Measurements from ENCODE around the gene SLC2A9.

SLC2A9 gene

GRCh38 chr4:10020106-10020505, 1.2 kb downstream of the SLC2A9 start:
- DNase-seq (ENCODE audit: low spot score), result no peak

GRCh38 chr4:10019521-10020051, 1.7 kb downstream of the SLC2A9 start:
- no peak for DNase-seq (ENCODE audit: low spot score)

GRCh38 chr4:10018818-10019461, 2.4 kb downstream of the SLC2A9 start:
- DNase-seq (ENCODE audit: low spot score), result peak; percentile 95

- no peak for DNase-seq (ENCODE audit: low spot score)
Measured at GRCh38 chr4:10017037-10017893, 4.0 kb downstream of the SLC2A9 start.

- DNase-seq (ENCODE audit: low spot score), result no peak
Measured at GRCh38 chr4:10016169-10016568, 5.1 kb downstream of the SLC2A9 start.

GRCh38 chr4:10015140-10015753, 6.0 kb downstream of the SLC2A9 start:
- no peak for DNase-seq (ENCODE audit: low spot score)

GRCh38 chr4:10013722-10014121, 7.6 kb downstream of the SLC2A9 start:
- no peak for DNase-seq (ENCODE audit: low spot score)

GRCh38 chr4:10011885-10012284, 9.4 kb downstream of the SLC2A9 start:
- DNase-seq (ENCODE audit: low spot score), result no peak

GRCh38 chr4:10011277-10011676, 10.0 kb downstream of the SLC2A9 start:
- DNase-seq (ENCODE audit: low spot score), result no peak

GRCh38 chr4:10009861-10010500, 11.3 kb downstream of the SLC2A9 start:
- DNase-seq (ENCODE audit: low spot score), result no peak

GRCh38 chr4:10008609-10009005, 12.7 kb downstream of the SLC2A9 start:
- no peak for DNase-seq (ENCODE audit: low spot score)

GRCh38 chr4:10007793-10008608, 13.3 kb downstream of the SLC2A9 start:
- DNase-seq (ENCODE audit: low spot score), result no peak

- DNase-seq (ENCODE audit: low spot score), result no peak
Measured at GRCh38 chr4:10007436-10007740, 13.9 kb downstream of the SLC2A9 start.

GRCh38 chr4:10006601-10007435, 14.5 kb downstream of the SLC2A9 start:
- no peak for DNase-seq (ENCODE audit: low spot score)

- DNase-seq (ENCODE audit: low spot score), result no peak
Measured at GRCh38 chr4:10006231-10006600, 15.1 kb downstream of the SLC2A9 start.

- no peak for DNase-seq (ENCODE audit: low spot score)
Measured at GRCh38 chr4:10005632-10006031, 15.7 kb downstream of the SLC2A9 start.

- DNase-seq (ENCODE audit: low spot score), result no peak
Measured at GRCh38 chr4:10003666-10004065, 17.6 kb downstream of the SLC2A9 start.

- no peak for DNase-seq (ENCODE audit: low spot score)
Measured at GRCh38 chr4:10002278-10002677, 19.0 kb downstream of the SLC2A9 start.

- no peak for DNase-seq (ENCODE audit: low spot score)
Measured at GRCh38 chr4:10001757-10002156, 19.5 kb downstream of the SLC2A9 start.

- no peak for DNase-seq (ENCODE audit: low spot score)
Measured at GRCh38 chr4:9999956-10000561, 21.2 kb downstream of the SLC2A9 start.
